A204.1 (cell line): Measurements from ENCODE around the gene CERS6.

Experiments used
- FAIRE-seq: peaks from 2 replicates; lab custom pipeline; 2012; peaks lifted over from hg19 to GRCh38; lab: Jason Lieb, UNC

The CERS6 gene

GRCh38 chr2:168678153-168678853, 222.2 kb downstream of the CERS6 start:
- no peak for FAIRE-seq

GRCh38 chr2:168679081-168679480, 223.0 kb downstream of the CERS6 start:
- FAIRE-seq: no peak

GRCh38 chr2:168679741-168680310, 223.8 kb downstream of the CERS6 start:
- FAIRE-seq: no peak

GRCh38 chr2:168683996-168684395, 227.9 kb downstream of the CERS6 start:
- no peak for FAIRE-seq

- FAIRE-seq: no peak
Measured at GRCh38 chr2:168684921-168685599, 229.0 kb downstream of the CERS6 start.

- no peak for FAIRE-seq
Measured at GRCh38 chr2:168685600-168686451, 229.8 kb downstream of the CERS6 start.

GRCh38 chr2:168686452-168687191, 230.6 kb downstream of the CERS6 start:
- no peak for FAIRE-seq

- no peak for FAIRE-seq
Measured at GRCh38 chr2:168687314-168687713, 231.2 kb downstream of the CERS6 start.

- FAIRE-seq: no peak
Measured at GRCh38 chr2:168690381-168690885, 234.4 kb downstream of the CERS6 start.

- no peak for FAIRE-seq
Measured at GRCh38 chr2:168691221-168691620, 235.1 kb downstream of the CERS6 start.

- FAIRE-seq: no peak
Measured at GRCh38 chr2:168692132-168692744, 236.2 kb downstream of the CERS6 start.

GRCh38 chr2:168694173-168694572, 238.1 kb downstream of the CERS6 start:
- FAIRE-seq: no peak

- FAIRE-seq: no peak
Measured at GRCh38 chr2:168694866-168695265, 238.8 kb downstream of the CERS6 start.

GRCh38 chr2:168697668-168698121, 241.6 kb downstream of the CERS6 start:
- no peak for FAIRE-seq

- FAIRE-seq: no peak
Measured at GRCh38 chr2:168698969-168699368, 242.9 kb downstream of the CERS6 start.

GRCh38 chr2:168699844-168700417, 243.9 kb downstream of the CERS6 start:
- FAIRE-seq: no peak

GRCh38 chr2:168700615-168701245, 244.7 kb downstream of the CERS6 start:
- FAIRE-seq: no peak

- FAIRE-seq: peak; percentile 14
Measured at GRCh38 chr2:168702579-168702978, 246.5 kb downstream of the CERS6 start.

GRCh38 chr2:168703926-168704325, 247.9 kb downstream of the CERS6 start:
- FAIRE-seq: no peak
